ENCODE data around the gene PSMD5.

GRCh38 chr9:120774719-120775118, 68.0 kb downstream of the PSMD5 start:
- TF ChIP-seq, protein P1, sequence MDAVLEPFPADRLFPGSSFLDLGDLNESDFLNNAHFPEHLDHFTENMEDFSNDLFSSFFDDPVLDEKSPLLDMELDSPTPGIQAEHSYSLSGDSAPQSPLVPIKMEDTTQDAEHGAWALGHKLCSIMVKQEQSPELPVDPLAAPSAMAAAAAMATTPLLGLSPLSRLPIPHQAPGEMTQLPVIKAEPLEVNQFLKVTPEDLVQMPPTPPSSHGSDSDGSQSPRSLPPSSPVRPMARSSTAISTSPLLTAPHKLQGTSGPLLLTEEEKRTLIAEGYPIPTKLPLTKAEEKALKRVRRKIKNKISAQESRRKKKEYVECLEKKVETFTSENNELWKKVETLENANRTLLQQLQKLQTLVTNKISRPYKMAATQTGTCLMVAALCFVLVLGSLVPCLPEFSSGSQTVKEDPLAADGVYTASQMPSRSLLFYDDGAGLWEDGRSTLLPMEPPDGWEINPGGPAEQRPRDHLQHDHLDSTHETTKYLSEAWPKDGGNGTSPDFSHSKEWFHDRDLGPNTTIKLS (IDR thresholded peaks at IDR 0.05; ENCODE audit: borderline replicate concordance, low read depth) = no peak
- TF ChIP-seq NR3C1 (CRISPR knock-in tag; IDR thresholded peaks at IDR 0.05) (no peak), POLR2H (tag; IDR thresholded peaks at IDR 0.05; ENCODE audit: low read depth) (no peak), EZH2 (IDR thresholded peaks at IDR 0.05; ENCODE audit: borderline replicate concordance, low read depth, low read length) (no peak), SP2 (IDR thresholded peaks at IDR 0.05; ENCODE audit: extremely low read depth, low read depth, low read length, poor library complexity, severe bottlenecking) (no peak), CTCF (IDR thresholded peaks at IDR 0.05 in 2 of 3, conservative IDR thresholded peaks at IDR 0.05 in 1 of 3; ENCODE audit: insufficient read depth in 2 of 3, low read depth in 1 of 3, low read length in 3 of 3) (no peak), ZNF318 (IDR thresholded peaks at IDR 0.05; ENCODE audit: borderline replicate concordance in 1 of 2, low read depth in 1 of 2) (no peak), MYNN (IDR thresholded peaks at IDR 0.05) (no peak), MYNN (CRISPR knock-in tag; IDR thresholded peaks at IDR 0.05) (no peak)
